ENCODE measurements around the gene CDKL4. TPM values are rescaled to one million over a fixed set of nuclear protein-coding genes. Genes with fewer than 3 reads are reported as not detected.

The CDKL4 gene
- total RNA-seq, 1 donor from 2014 or later = 0.20 TPM

- H3K27me3 Mint-ChIP-seq (ENCODE audit: low read depth) = no peaks in the 10 kb centered on the region
- no peak for TF ChIP-seq CTCF (IDR thresholded peaks at IDR 0.05)
- no peak overlapping the region for H3K27ac Mint-ChIP-seq (ENCODE audit: unreplicated experiment)
- H3K4me3 Mint-ChIP-seq (ENCODE audit: unreplicated experiment) = no peak overlapping the region
- no peaks in the 10 kb centered on the region for H3K4me1 Mint-ChIP-seq (ENCODE audit: low read depth)
- DNase-seq (ENCODE audit: low spot score) = no peak
- H3K36me3 Mint-ChIP-seq (ENCODE audit: low read depth) = peaks cover 3% of the 10 kb centered on the region
- H3K9me3 Mint-ChIP-seq (ENCODE audit: low read depth) = no peaks in the 10 kb centered on the region
Observed at GRCh38 chr2:39221459-39221858, 22.3 kb downstream of the CDKL4 start.

GRCh38 chr2:39220136-39220535 is 23.6 kb downstream of the CDKL4 start:
- Mint-ChIP-seq H3K4me1 (ENCODE audit: low read depth) (no peaks in the 10 kb centered on the region), H3K36me3 (ENCODE audit: low read depth) (peaks cover 3% of the 10 kb centered on the region), H3K27ac (ENCODE audit: unreplicated experiment) (no peak overlapping the region), H3K4me3 (ENCODE audit: unreplicated experiment) (no peak overlapping the region), H3K9me3 (ENCODE audit: low read depth) (no peaks in the 10 kb centered on the region), H3K27me3 (ENCODE audit: low read depth) (no peaks in the 10 kb centered on the region)
- TF ChIP-seq CTCF (IDR thresholded peaks at IDR 0.05) = no peak
- DNase-seq (ENCODE audit: low spot score) = no peak

GRCh38 chr2:39218391-39218790 is 25.4 kb downstream of the CDKL4 start:
- no peak overlapping the region for H3K27ac Mint-ChIP-seq (ENCODE audit: unreplicated experiment)
- H3K27me3 Mint-ChIP-seq (ENCODE audit: low read depth) = no peaks in the 10 kb centered on the region
- no peaks in the 10 kb centered on the region for H3K4me1 Mint-ChIP-seq (ENCODE audit: low read depth)
- no peak for DNase-seq (ENCODE audit: low spot score)
- no peak for TF ChIP-seq CTCF (IDR thresholded peaks at IDR 0.05)
- H3K36me3 Mint-ChIP-seq (ENCODE audit: low read depth) = peaks cover 3% of the 10 kb centered on the region
- H3K4me3 Mint-ChIP-seq (ENCODE audit: unreplicated experiment) = no peak overlapping the region
- H3K9me3 Mint-ChIP-seq (ENCODE audit: low read depth) = no peaks in the 10 kb centered on the region

GRCh38 chr2:39217192-39217550 is 26.6 kb downstream of the CDKL4 start:
- no peaks in the 10 kb centered on the region for H3K4me1 Mint-ChIP-seq (ENCODE audit: low read depth)
- no peak overlapping the region for H3K4me3 Mint-ChIP-seq (ENCODE audit: unreplicated experiment)
- H3K27ac Mint-ChIP-seq (ENCODE audit: unreplicated experiment) = no peak overlapping the region
- H3K36me3 Mint-ChIP-seq (ENCODE audit: low read depth) = peaks cover 6% of the 10 kb centered on the region
- no peak for DNase-seq (ENCODE audit: low spot score)
- TF ChIP-seq CTCF (IDR thresholded peaks at IDR 0.05) = no peak
- H3K27me3 Mint-ChIP-seq (ENCODE audit: low read depth) = no peaks in the 10 kb centered on the region
- H3K9me3 Mint-ChIP-seq (ENCODE audit: low read depth) = peaks cover 3% of the 10 kb centered on the region

GRCh38 chr2:39216346-39217191 is 27.2 kb downstream of the CDKL4 start:
- Mint-ChIP-seq H3K4me3 (ENCODE audit: unreplicated experiment) (no peak overlapping the region), H3K9me3 (ENCODE audit: low read depth) (peaks cover 3% of the 10 kb centered on the region), H3K27ac (ENCODE audit: unreplicated experiment) (no peak overlapping the region), H3K27me3 (ENCODE audit: low read depth) (no peaks in the 10 kb centered on the region), H3K36me3 (ENCODE audit: low read depth) (peaks cover 3% of the 10 kb centered on the region), H3K4me1 (ENCODE audit: low read depth) (no peaks in the 10 kb centered on the region)
- no peak for DNase-seq (ENCODE audit: low spot score)
- no peak for TF ChIP-seq CTCF (IDR thresholded peaks at IDR 0.05)
